ENCODE measurements around the gene XRCC4. TPM values are rescaled to one million over a fixed set of nuclear protein-coding genes. Genes with fewer than 3 reads are reported as not detected.

Gene XRCC4
- total and polyA plus RNA-seq, 8 donors, result 0.91 to 3.7 (median 1.8) TPM

GRCh38 chr5:83281658-83282057, 204.3 kb downstream of the XRCC4 start:
- Histone ChIP-seq H3K4me1 (peaks cover 0 to 3% (median 0%) of the 10 kb centered on the region in 3 donors), H3K36me3 (no peaks in the 10 kb centered on the region), H3K9me3 (no peaks in the 10 kb centered on the region), H3K27ac (no peak overlapping the region), H3K4me3 (no peak overlapping the region), H3K27me3 (no peaks in the 10 kb centered on the region)
- TF ChIP-seq CTCF (IDR thresholded peaks at IDR 0.05), result no peak
- intact Hi-C loops (cut with DNase I), result no loop called here
- ATAC-seq (no peak), DNase-seq (no peak), FAIRE-seq (no peak)

GRCh38 chr5:83283761-83284160, 206.4 kb downstream of the XRCC4 start:
- Histone ChIP-seq H3K4me3 (no peak overlapping the region), H3K4me1 (no peaks in the 10 kb centered on the region), H3K27ac (no peak overlapping the region), H3K27me3 (no peaks in the 10 kb centered on the region), H3K9me3 (no peaks in the 10 kb centered on the region), H3K36me3 (no peaks in the 10 kb centered on the region)
- ATAC-seq, result no peak
- intact Hi-C loops (cut with DNase I), result no loop called here
- WGBS, 2 donors, result 87 to 92% methylated on average over 3 of the region's 3 CpGs
- no peak for FAIRE-seq
- DNase-seq, result no peak
- no peak for TF ChIP-seq CTCF (IDR thresholded peaks at IDR 0.05)

GRCh38 chr5:83285661-83286398, 208.5 kb downstream of the XRCC4 start:
- no peak for DNase-seq
- ATAC-seq, result no peak
- no peak for TF ChIP-seq CTCF (IDR thresholded peaks at IDR 0.05)
- intact Hi-C loops (cut with DNase I), result no loop called here
- Histone ChIP-seq H3K4me3 (no peak overlapping the region), H3K36me3 (no peaks in the 10 kb centered on the region), H3K9me3 (no peaks in the 10 kb centered on the region), H3K4me1 (peaks cover 0 to 3% (median 0%) of the 10 kb centered on the region in 3 donors), H3K27me3 (no peaks in the 10 kb centered on the region), H3K27ac (no peak overlapping the region)
- 94 to 95% methylated on average over 7 of the region's 7 CpGs for WGBS, 2 donors
- FAIRE-seq, result no peak

DNA sequence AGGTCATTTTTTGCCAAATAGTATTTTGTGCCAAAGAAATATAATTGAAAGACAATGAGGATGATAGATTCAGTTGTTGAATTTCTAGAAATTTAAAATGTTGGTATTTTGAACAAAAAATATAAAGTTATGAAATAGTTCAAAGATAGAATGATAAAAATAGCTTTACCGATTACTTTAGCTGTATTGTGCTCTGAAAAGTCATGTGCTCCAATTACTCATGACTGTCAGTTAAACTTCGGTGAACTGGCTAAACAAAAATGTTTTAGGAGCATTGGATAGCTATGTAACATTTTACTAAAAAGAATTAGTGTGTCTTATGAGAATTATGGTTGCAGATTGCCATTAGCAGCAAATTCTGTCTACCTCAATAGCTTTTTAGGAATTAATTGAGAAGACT, 216.9 kb downstream of the XRCC4 start:
- Histone ChIP-seq H3K27ac (no peak overlapping the region), H3K36me3 (no peaks in the 10 kb centered on the region), H3K27me3 (no peaks in the 10 kb centered on the region), H3K4me3 (no peak overlapping the region), H3K9me3 (no peaks in the 10 kb centered on the region), H3K4me1 (peaks cover 0 to 4% (median 4%) of the 10 kb centered on the region in 3 donors)
- intact Hi-C loops (cut with DNase I), result no loop called here
- ATAC-seq (no peak), FAIRE-seq (peak; percentile 60), DNase-seq (no peak)
- TF ChIP-seq CTCF (IDR thresholded peaks at IDR 0.05), result no peak
- WGBS, 2 donors, result 41 to 53% methylated on average over 2 of the region's 2 CpGs

GRCh38 chr5:83299353-83299752, 222.0 kb downstream of the XRCC4 start:
- intact Hi-C loops (cut with DNase I), result no loop called here
- no peak for FAIRE-seq
- TF ChIP-seq CTCF (IDR thresholded peaks at IDR 0.05), result no peak
- 96 to 98% methylated on average over 2 of the region's 2 CpGs for WGBS, 2 donors
- no peak for DNase-seq
- Histone ChIP-seq H3K9me3 (no peaks in the 10 kb centered on the region), H3K4me3 (no peak overlapping the region), H3K27me3 (no peaks in the 10 kb centered on the region), H3K27ac (no peak overlapping the region), H3K4me1 (no peaks in the 10 kb centered on the region), H3K36me3 (no peaks in the 10 kb centered on the region)
- no peak for ATAC-seq

Data from pancreas (tissue), 10 donors.